ENCODE data around the gene ZNF790. TPM values are rescaled to one million over a fixed set of nuclear protein-coding genes. Genes with fewer than 3 reads are reported as not detected.

Gene ZNF790
- total RNA-seq, 1 experiment from 2014 or later = 6.8 TPM

DNA sequence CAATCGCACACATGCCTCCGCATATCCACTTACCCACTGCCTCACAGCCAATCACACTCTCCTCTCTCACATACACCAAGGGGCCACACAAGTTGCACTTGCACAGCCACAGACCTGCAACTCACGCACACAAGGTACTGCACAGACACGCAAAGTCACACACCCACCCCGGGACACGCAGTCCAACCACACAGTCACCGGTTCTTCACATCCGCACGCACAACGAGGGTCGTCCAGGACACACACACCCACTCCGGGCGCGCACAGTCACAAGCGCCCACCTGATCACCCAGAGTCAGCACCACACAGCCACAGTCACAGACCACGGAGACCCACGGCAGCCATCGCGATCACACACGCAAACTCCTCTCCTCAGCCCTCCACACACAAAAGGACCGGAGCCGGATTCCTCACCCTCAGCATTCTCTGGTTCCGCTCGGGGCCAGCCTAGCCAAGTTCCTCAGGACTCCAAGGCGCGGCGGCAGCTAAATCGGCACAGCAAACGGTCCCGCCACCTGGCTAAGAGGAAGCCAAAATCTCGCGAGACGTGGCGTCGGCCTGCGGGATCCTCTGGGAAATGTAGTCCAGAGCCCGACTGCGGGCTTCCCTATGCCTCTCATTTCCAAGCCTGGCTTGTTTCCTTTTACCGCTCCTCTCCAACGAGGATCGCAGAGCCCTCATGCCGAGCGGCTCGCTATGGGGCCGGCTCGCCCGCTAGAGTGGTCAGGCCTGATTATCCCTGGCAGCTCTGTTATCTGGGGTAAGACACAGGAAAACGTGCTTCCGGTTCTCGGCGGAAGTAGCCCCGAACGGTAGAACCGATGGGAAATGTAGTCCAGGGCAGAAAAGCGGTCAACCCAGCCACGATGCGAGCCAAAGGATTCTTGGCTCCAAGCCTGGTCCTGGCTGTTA is 65.6 kb downstream of the ZNF790 start, which contains the start of gene ZNF850 (continued):
- TF ChIP-seq, protein P1, sequence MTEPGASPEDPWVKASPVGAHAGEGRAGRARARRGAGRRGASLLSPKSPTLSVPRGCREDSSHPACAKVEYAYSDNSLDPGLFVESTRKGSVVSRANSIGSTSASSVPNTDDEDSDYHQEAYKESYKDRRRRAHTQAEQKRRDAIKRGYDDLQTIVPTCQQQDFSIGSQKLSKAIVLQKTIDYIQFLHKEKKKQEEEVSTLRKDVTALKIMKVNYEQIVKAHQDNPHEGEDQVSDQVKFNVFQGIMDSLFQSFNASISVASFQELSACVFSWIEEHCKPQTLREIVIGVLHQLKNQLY (CRISPR knock-in tag; IDR thresholded peaks at IDR 0.05) = no peak

GRCh38 chr19:36771261-36772231 is 66.6 kb downstream of the ZNF790 start:
- POLR2A ChIA-PET = interaction anchor here (0.7 to 2.9 kb wide), 4 partner anchors 20 to 644 kb away, joined by 3 to 13 read pairs (median 4); partner anchors contain the start of gene ZNF345
- Mint-ChIP-seq H3K9me3 (peaks cover 5% of the 10 kb centered on the region; the same call in 1 of the 2 replicates), H3K36me3 (peaks cover 39% of the 10 kb centered on the region), H3K27me3 (ENCODE audit: low read depth) (no peaks in the 10 kb centered on the region; the same call in none of the 2 replicates), H3K27ac (peak overlapping the region; percentile 99), H3K4me1 (peaks cover 15% of the 10 kb centered on the region), H3K4me3 (peak overlapping the region; percentile 94)
- DNase-seq (ENCODE audit: low spot score) (peak; percentile 78), ATAC-seq (peak; percentile 70)
- CTCF ChIA-PET = interaction anchor here (0.9 to 1.0 kb wide), 2 partner anchors 20 to 79 kb away, joined by 4 to 6 read pairs; no protein-coding TSS in a partner anchor
- peak; percentile 73 for TF ChIP-seq NFATC4 (CRISPR knock-in tag; IDR thresholded peaks at IDR 0.05)
- TF ChIP-seq, protein P2, sequence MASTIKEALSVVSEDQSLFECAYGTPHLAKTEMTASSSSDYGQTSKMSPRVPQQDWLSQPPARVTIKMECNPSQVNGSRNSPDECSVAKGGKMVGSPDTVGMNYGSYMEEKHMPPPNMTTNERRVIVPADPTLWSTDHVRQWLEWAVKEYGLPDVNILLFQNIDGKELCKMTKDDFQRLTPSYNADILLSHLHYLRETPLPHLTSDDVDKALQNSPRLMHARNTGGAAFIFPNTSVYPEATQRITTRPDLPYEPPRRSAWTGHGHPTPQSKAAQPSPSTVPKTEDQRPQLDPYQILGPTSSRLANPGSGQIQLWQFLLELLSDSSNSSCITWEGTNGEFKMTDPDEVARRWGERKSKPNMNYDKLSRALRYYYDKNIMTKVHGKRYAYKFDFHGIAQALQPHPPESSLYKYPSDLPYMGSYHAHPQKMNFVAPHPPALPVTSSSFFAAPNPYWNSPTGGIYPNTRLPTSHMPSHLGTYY (CRISPR knock-in tag; IDR thresholded peaks at IDR 0.05) = peak; percentile 78; the same call in 1 of the 2 replicates
- TF ChIP-seq MYBL2 (CRISPR knock-in tag; IDR thresholded peaks at IDR 0.05) = peak; percentile 79; the same call in 1 of the 2 replicates
- TF ChIP-seq, protein P3, sequence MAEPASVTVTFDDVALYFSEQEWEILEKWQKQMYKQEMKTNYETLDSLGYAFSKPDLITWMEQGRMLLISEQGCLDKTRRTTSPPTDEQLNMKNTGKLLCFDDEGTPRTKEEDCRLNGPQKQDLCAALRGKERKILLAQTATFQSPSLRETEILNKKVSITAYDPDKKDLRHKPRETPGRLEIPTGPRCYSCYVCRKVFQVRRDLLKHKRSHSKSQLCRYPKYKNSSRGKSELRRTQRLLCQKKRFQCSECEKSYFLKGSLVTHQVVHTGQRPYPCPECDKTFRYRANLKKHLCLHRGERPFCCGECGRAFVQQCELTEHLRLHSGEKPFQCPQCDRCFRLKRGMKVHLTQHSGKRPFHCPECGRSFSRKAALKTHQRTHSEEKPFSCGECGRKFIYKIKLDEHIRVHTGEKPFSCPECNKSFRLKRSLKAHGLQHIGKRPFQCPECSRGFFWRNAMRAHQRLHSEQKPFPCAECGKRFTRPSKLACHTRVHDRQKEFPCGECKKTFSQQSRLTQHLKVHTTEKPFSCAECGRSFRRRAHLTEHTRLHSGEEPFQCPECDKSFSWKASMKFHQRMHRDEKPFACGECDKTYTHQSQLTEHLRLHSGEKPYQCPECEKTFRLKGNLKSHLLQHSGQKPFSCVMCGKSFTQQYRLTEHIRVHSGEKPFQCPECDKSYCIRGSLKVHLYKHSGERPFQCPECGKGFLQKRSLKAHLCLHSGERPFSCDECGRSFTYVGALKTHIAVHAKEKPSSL (CRISPR knock-in tag; conservative IDR thresholded peaks at IDR 0.05) = no peak; the same call in 1 of the 2 replicates
- TF ChIP-seq ATF1 (CRISPR knock-in tag; IDR thresholded peaks at IDR 0.05) = no peak
- TF ChIP-seq AR (CRISPR knock-in tag; IDR thresholded peaks at IDR 0.05) = peak; percentile 90
- peak; percentile 57; the same call in 1 of the 2 replicates for TF ChIP-seq ZNF671 (CRISPR knock-in tag; IDR thresholded peaks at IDR 0.05)
- TF ChIP-seq TEAD4 (CRISPR knock-in tag; IDR thresholded peaks at IDR 0.05) = 0 out of 2 replicates have a peak, but pooled peaks have one; percentile 20
- TF ChIP-seq EMX1 (CRISPR knock-in tag; IDR thresholded peaks at IDR 0.05) = peak; percentile 62; the same call in 1 of the 2 replicates
- no peak for TF ChIP-seq SOX15 (CRISPR knock-in tag; IDR thresholded peaks at IDR 0.05)
- peak; percentile 71 for TF ChIP-seq NFYB (CRISPR knock-in tag; conservative IDR thresholded peaks at IDR 0.05; ENCODE audit: low read depth)
- no peak for TF ChIP-seq FOXP1 (CRISPR knock-in tag; IDR thresholded peaks at IDR 0.05; ENCODE audit: borderline replicate concordance)
- no peak for TF ChIP-seq ZNF317 (CRISPR knock-in tag; IDR thresholded peaks at IDR 0.05; ENCODE audit: borderline replicate concordance, low read depth)
- TF ChIP-seq, protein P4, sequence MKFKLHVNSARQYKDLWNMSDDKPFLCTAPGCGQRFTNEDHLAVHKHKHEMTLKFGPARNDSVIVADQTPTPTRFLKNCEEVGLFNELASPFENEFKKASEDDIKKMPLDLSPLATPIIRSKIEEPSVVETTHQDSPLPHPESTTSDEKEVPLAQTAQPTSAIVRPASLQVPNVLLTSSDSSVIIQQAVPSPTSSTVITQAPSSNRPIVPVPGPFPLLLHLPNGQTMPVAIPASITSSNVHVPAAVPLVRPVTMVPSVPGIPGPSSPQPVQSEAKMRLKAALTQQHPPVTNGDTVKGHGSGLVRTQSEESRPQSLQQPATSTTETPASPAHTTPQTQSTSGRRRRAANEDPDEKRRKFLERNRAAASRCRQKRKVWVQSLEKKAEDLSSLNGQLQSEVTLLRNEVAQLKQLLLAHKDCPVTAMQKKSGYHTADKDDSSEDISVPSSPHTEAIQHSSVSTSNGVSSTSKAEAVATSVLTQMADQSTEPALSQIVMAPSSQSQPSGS (CRISPR knock-in tag; IDR thresholded peaks at IDR 0.05; ENCODE audit: borderline replicate concordance, low read depth) = no peak
- TF ChIP-seq FOXK1 (CRISPR knock-in tag; IDR thresholded peaks at IDR 0.05) = no peak
- no peak for TF ChIP-seq CBFB (CRISPR knock-in tag; IDR thresholded peaks at IDR 0.05; ENCODE audit: low read depth)
- TF ChIP-seq PRRX2 (CRISPR knock-in tag; IDR thresholded peaks at IDR 0.05) = peak; percentile 89; the same call in 1 of the 2 replicates
- TF ChIP-seq ZNF423 (CRISPR knock-in tag; IDR thresholded peaks at IDR 0.05) = no peak

Measured in WTC11 (cell line).